ENCODE results near the gene NRXN3.

DNA sequence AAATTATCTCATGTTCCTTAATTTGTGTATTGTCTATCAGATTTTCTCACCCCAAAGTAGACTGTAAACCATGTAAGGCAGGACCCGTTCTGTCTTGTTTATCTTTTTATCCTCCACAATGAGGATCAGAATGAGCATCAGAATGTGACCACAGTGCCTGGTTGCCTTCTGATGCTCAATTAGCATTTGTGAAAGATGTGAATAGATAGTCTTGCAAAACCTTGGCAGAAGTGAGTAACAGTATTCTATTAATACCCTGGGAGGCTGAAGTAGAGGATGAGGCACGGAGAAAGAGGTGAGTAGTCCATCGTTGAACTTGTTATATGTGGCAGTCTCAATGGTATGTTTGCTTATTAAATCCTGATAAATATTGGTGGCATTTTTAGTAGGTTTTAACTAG is 781.4 kb downstream of the NRXN3 start:
- TF ChIP-seq POLR2AphosphoS5 (IDR thresholded peaks at IDR 0.05; ENCODE audit: low read depth, low read length) (no peak), EZH2phosphoT487 (IDR thresholded peaks at IDR 0.05; ENCODE audit: borderline replicate concordance, low read depth) (no peak)
- TF ChIP-seq, protein P1, sequence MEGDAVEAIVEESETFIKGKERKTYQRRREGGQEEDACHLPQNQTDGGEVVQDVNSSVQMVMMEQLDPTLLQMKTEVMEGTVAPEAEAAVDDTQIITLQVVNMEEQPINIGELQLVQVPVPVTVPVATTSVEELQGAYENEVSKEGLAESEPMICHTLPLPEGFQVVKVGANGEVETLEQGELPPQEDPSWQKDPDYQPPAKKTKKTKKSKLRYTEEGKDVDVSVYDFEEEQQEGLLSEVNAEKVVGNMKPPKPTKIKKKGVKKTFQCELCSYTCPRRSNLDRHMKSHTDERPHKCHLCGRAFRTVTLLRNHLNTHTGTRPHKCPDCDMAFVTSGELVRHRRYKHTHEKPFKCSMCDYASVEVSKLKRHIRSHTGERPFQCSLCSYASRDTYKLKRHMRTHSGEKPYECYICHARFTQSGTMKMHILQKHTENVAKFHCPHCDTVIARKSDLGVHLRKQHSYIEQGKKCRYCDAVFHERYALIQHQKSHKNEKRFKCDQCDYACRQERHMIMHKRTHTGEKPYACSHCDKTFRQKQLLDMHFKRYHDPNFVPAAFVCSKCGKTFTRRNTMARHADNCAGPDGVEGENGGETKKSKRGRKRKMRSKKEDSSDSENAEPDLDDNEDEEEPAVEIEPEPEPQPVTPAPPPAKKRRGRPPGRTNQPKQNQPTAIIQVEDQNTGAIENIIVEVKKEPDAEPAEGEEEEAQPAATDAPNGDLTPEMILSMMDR (IDR thresholded peaks at IDR 0.05): no peak

Data from SK-N-SH (cell line).